GM11168 (cell line): ENCODE data around the gene VTA1.
"Not testable (repeated sequence)": the region's sequence is repeated elsewhere in the genome, so short reads cannot be mapped to it uniquely, and the experiment has no call there.

Experiments used
- in situ Hi-C: fragments of 300-500 bp; cut with MboI; formaldehyde crosslinking; loops from one replicate; pipeline ENCODE4 v1.12.0; 2022; ENCODE audit warnings: low sequenced_read_pairs; ENCODE audit not compliant: unreplicated experiment

The VTA1 gene

GRCh38 chr6:142146828-142147662 is at the start of gene VTA1, which contains the start of gene NMBR:
TSS of gene VTA1 (plus strand) at chr6:142147263. CDS start at chr6:142147288, 25 bp downstream.
TSS of gene NMBR (minus strand) at chr6:142147122. CDS start at chr6:142088658, 58,464 bp downstream.
- in situ Hi-C loops = loop anchor here (25.0 kb wide), 1 partner anchor 240 kb away; no protein-coding TSS in a partner anchor

GRCh38 chr6:142104820-142105219 is 42.2 kb upstream of the VTA1 start:
- in situ Hi-C loops = not testable (repeated sequence)

GRCh38 chr6:142110820-142111219 is 36.2 kb upstream of the VTA1 start:
- in situ Hi-C loops = not testable (repeated sequence)

- in situ Hi-C loops = no loop called here
Observed at GRCh38 chr6:142112451-142113061, 34.5 kb upstream of the VTA1 start.

- in situ Hi-C loops = no loop called here
Observed at GRCh38 chr6:142117366-142117765, 29.7 kb upstream of the VTA1 start.

GRCh38 chr6:142118328-142118727 is 28.7 kb upstream of the VTA1 start:
- in situ Hi-C loops = no loop called here

GRCh38 chr6:142118925-142119324 is 28.1 kb upstream of the VTA1 start:
- in situ Hi-C loops = no loop called here

GRCh38 chr6:142121342-142121741 is 25.7 kb upstream of the VTA1 start:
- in situ Hi-C loops = no loop called here

- in situ Hi-C loops = loop anchor here (25.0 kb wide), 1 partner anchor 256 kb away; no protein-coding TSS in a partner anchor
Observed at GRCh38 chr6:142130814-142131213, 16.2 kb upstream of the VTA1 start.

- in situ Hi-C loops = loop anchor here (25.0 kb wide), 1 partner anchor 255 kb away; no protein-coding TSS in a partner anchor
Observed at GRCh38 chr6:142132625-142133024, 14.4 kb upstream of the VTA1 start, which contains the start of gene GJE1. TSS of gene GJE1 (plus strand) at chr6:142132925. CDS start at chr6:142133159, 234 bp downstream.

- in situ Hi-C loops = loop anchor here (25.0 kb wide), 1 partner anchor 248 kb away; no protein-coding TSS in a partner anchor
Observed at GRCh38 chr6:142138876-142139275, 8.2 kb upstream of the VTA1 start.

GRCh38 chr6:142141531-142141930 is 5.5 kb upstream of the VTA1 start:
- in situ Hi-C loops = loop anchor here (25.0 kb wide), 1 partner anchor 246 kb away; no protein-coding TSS in a partner anchor

GRCh38 chr6:142152746-142153145 is 5.7 kb downstream of the VTA1 start:
- in situ Hi-C loops = no loop called here

- in situ Hi-C loops = no loop called here
Observed at GRCh38 chr6:142153196-142153595, 6.1 kb downstream of the VTA1 start.

- in situ Hi-C loops = no loop called here
Observed at GRCh38 chr6:142154336-142154735, 7.3 kb downstream of the VTA1 start.

GRCh38 chr6:142155091-142155490 is 8.0 kb downstream of the VTA1 start:
- in situ Hi-C loops = no loop called here

- in situ Hi-C loops = no loop called here
Observed at GRCh38 chr6:142155895-142156757, 9.1 kb downstream of the VTA1 start.

- in situ Hi-C loops = not testable (repeated sequence)
Observed at GRCh38 chr6:142156758-142157068, 9.7 kb downstream of the VTA1 start.

- in situ Hi-C loops = no loop called here
Observed at GRCh38 chr6:142162780-142163179, 15.7 kb downstream of the VTA1 start.

- in situ Hi-C loops = no loop called here
Observed at GRCh38 chr6:142165227-142165626, 18.2 kb downstream of the VTA1 start.
